ENCODE measurements around the gene CPXM1. TPM values are rescaled to one million over a fixed set of nuclear protein-coding genes. Genes with fewer than 3 reads are reported as not detected.

Gene CPXM1
- total and polyA plus RNA-seq, 9 of the 15 experiments (the other 6 are each of a cell fraction or from before 2014, with no cell fraction given) = 0.04 to 1.1 (median 0.37) TPM; not detected in 2

DNA sequence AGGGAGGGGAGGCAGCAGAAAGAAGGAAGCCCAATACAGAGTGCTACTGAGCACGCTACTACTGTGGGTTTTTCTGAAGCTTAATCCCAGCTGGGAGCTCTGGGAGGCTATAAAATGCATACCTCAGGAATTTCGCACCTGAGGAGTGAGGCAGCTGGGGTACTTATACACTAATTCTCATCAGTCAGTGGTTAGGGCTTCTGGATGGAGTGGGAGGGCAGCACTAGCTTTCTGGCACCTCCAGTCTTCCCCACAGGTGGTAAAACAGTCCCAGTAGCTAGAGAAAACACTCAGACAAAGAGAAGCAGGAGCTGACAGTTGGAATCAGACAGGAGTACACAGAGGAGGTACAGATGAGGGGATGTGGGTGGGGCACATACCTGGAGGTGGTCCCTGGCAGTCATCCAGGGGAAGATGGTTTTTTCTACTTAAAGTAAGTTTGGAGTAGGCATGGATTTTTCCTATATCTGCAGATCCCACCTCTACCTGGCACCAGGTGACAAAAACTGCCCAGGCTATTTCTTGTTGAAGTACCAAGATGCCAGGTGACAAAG is 37.8 kb downstream of the CPXM1 start:
- DNase-seq (ENCODE audit: extremely low read depth in 1 of 4, low spot score in 3 of 4) (no peak), FAIRE-seq (no peak), ATAC-seq (no peak)
- Histone ChIP-seq H3K36me3 (ENCODE audit: control insufficient read depth, insufficient read depth, low read length) (no peaks in the 10 kb centered on the region), H3K4me2 (ENCODE audit: insufficient read depth, low read length) (no peak overlapping the region), H4K20me1 (replicated peaks; ENCODE audit: control insufficient read depth, insufficient read depth, low read length) (no peaks in the 10 kb centered on the region), H2AFZ (ENCODE audit: low read depth, low read length) (no peak overlapping the region), H3K27ac (ENCODE audit: extremely low read depth, low read depth, low read length) (no peak overlapping the region), H3K9me1 (ENCODE audit: control insufficient read depth, insufficient read depth, low read length) (no peaks in the 10 kb centered on the region), H3K27me3 (ENCODE audit: control insufficient read depth in 2 of 2, insufficient read depth in 2 of 2, low read length in 2 of 2) (peaks cover 0 to 10% of the 10 kb centered on the region in 2 experiments; a peak in 1 of 5 replicates), H3K4me3 (no peak overlapping the region), H3K4me1 (replicated peaks in 1 of 2; ENCODE audit: control insufficient read depth in 2 of 2, insufficient read depth in 2 of 2, low read length in 2 of 2) (peaks cover 2 to 10% of the 10 kb centered on the region in 2 experiments; a peak in 4 of 5 replicates), H3K9me3 (replicated peaks; ENCODE audit: control insufficient read depth, insufficient read depth, low read depth, low read length) (no peaks in the 10 kb centered on the region), H3K79me2 (ENCODE audit: control insufficient read depth, insufficient read depth, low read length) (no peaks in the 10 kb centered on the region), H3K9ac (ENCODE audit: insufficient read depth in 1 of 2, low read depth in 2 of 2, low read length in 2 of 2) (no peak overlapping the region)
- 11% methylated on average over 2 of the region's 2 CpGs for WGBS (ENCODE audit: insufficient coverage, low coverage, missing lambda C conversion rate)
- ChIA-PET CTCF (ENCODE audit: low intra/inter-chr PET ratio) (no interaction called here), POLR2A (interaction anchor here (0.9 to 1.1 kb wide), 2 partner anchors 9 to 28 kb away, joined by 3 to 4 read pairs; no protein-coding TSS in a partner anchor)
- in situ Hi-C loops (cut with MboI) = no loop called here
- intact Hi-C loops (cut with micrococcal nuclease) = no loop called here
- BruUV-seq (replicated peaks) = no TSS peak
- TF ChIP-seq ZNF354B (CRISPR knock-in tag; IDR thresholded peaks at IDR 0.05) (no peak), NCOR1 (IDR thresholded peaks at IDR 0.05) (no peak), ZNF75A (CRISPR knock-in tag; IDR thresholded peaks at IDR 0.05) (no peak), ZNF3 (CRISPR knock-in tag; IDR thresholded peaks at IDR 0.05) (no peak), GTF2E2 (tag; IDR thresholded peaks at IDR 0.05) (no peak), ERF (CRISPR knock-in tag; IDR thresholded peaks at IDR 0.05) (no peak), HMG20B (CRISPR knock-in tag; IDR thresholded peaks at IDR 0.05) (no peak), CBFA2T2 (conservative IDR thresholded peaks at IDR 0.05) (no peak)
- TF ChIP-seq, protein P1, sequence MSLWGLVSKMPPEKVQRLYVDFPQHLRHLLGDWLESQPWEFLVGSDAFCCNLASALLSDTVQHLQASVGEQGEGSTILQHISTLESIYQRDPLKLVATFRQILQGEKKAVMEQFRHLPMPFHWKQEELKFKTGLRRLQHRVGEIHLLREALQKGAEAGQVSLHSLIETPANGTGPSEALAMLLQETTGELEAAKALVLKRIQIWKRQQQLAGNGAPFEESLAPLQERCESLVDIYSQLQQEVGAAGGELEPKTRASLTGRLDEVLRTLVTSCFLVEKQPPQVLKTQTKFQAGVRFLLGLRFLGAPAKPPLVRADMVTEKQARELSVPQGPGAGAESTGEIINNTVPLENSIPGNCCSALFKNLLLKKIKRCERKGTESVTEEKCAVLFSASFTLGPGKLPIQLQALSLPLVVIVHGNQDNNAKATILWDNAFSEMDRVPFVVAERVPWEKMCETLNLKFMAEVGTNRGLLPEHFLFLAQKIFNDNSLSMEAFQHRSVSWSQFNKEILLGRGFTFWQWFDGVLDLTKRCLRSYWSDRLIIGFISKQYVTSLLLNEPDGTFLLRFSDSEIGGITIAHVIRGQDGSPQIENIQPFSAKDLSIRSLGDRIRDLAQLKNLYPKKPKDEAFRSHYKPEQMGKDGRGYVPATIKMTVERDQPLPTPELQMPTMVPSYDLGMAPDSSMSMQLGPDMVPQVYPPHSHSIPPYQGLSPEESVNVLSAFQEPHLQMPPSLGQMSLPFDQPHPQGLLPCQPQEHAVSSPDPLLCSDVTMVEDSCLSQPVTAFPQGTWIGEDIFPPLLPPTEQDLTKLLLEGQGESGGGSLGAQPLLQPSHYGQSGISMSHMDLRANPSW (CRISPR knock-in tag; IDR thresholded peaks at IDR 0.05) = no peak
- TF ChIP-seq, protein P2, sequence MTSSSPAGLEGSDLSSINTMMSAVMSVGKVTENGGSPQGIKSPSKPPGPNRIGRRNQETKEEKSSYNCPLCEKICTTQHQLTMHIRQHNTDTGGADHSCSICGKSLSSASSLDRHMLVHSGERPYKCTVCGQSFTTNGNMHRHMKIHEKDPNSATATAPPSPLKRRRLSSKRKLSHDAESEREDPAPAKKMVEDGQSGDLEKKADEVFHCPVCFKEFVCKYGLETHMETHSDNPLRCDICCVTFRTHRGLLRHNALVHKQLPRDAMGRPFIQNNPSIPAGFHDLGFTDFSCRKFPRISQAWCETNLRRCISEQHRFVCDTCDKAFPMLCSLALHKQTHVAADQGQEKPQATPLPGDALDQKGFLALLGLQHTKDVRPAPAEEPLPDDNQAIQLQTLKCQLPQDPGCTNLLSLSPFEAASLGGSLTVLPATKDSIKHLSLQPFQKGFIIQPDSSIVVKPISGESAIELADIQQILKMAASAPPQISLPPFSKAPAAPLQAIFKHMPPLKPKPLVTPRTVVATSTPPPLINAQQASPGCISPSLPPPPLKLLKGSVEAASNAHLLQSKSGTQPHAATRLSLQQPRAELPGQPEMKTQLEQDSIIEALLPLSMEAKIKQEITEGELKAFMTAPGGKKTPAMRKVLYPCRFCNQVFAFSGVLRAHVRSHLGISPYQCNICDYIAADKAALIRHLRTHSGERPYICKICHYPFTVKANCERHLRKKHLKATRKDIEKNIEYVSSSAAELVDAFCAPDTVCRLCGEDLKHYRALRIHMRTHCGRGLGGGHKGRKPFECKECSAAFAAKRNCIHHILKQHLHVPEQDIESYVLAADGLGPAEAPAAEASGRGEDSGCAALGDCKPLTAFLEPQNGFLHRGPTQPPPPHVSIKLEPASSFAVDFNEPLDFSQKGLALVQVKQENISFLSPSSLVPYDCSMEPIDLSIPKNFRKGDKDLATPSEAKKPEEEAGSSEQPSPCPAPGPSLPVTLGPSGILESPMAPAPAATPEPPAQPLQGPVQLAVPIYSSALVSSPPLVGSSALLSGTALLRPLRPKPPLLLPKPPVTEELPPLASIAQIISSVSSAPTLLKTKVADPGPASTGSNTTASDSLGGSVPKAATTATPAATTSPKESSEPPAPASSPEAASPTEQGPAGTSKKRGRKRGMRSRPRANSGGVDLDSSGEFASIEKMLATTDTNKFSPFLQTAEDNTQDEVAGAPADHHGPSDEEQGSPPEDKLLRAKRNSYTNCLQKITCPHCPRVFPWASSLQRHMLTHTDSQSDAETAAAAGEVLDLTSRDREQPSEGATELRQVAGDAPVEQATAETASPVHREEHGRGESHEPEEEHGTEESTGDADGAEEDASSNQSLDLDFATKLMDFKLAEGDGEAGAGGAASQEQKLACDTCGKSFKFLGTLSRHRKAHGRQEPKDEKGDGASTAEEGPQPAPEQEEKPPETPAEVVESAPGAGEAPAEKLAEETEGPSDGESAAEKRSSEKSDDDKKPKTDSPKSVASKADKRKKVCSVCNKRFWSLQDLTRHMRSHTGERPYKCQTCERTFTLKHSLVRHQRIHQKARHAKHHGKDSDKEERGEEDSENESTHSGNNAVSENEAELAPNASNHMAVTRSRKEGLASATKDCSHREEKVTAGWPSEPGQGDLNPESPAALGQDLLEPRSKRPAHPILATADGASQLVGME (CRISPR knock-in tag; IDR thresholded peaks at IDR 0.05) = no peak
- TF ChIP-seq, protein P3, sequence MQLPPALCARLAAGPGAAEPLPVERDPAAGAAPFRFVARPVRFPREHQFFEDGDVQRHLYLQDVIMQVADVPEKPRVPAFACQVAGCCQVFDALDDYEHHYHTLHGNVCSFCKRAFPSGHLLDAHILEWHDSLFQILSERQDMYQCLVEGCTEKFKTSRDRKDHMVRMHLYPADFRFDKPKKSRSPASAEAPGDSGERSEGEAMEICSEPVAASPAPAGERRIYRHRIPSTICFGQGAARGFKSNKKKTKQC (CRISPR knock-in tag; IDR thresholded peaks at IDR 0.05) = no peak
- TF ChIP-seq, protein P4, sequence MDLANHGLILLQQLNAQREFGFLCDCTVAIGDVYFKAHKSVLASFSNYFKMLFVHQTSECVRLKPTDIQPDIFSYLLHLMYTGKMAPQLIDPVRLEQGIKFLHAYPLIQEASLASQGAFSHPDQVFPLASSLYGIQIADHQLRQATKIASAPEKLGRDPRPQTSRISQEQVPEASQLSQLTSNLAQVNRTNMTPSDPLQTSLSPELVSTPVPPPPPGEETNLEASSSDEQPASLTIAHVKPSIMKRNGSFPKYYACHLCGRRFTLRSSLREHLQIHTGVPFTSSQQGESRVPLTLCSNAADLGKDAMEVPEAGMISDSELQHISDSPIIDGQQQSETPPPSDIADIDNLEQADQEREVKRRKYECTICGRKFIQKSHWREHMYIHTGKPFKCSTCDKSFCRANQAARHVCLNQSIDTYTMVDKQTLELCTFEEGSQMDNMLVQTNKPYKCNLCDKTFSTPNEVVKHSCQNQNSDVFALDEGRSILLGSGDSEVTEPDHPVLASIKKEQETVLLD (IDR thresholded peaks at IDR 0.05) = no peak

All from K562 (cell line).